Activated naive CD8-positive, alpha-beta T cell treated with anti-CD3 and anti-CD28 coated beads for 36 hours (primary cell): Measurements from ENCODE around the gene USP11. TPM values are rescaled to one million over a fixed set of nuclear protein-coding genes. Genes with fewer than 3 reads are reported as not detected.
"Not testable (repeated sequence)": the region's sequence is repeated elsewhere in the genome, so short reads cannot be mapped to it uniquely, and the experiment has no call there.

Experiments
- DNase-seq: peaks from one replicate; pipeline ENCODE4 v3.0.0; 2021
- H3K27ac Mint-ChIP-seq: one replicate; pipeline ENCODE4 v1.8.0; 2022; ENCODE audit warnings: mild to moderate bottlenecking, moderate library complexity, mixed read lengths
- H3K27me3 Mint-ChIP-seq: one replicate; pipeline ENCODE4 v1.8.0; 2022; ENCODE audit warnings: mild to moderate bottlenecking, mixed read lengths
- H3K36me3 Mint-ChIP-seq: one replicate; pipeline ENCODE4 v1.8.0; 2021; ENCODE audit warnings: mild to moderate bottlenecking, mixed read lengths
- H3K4me1 Mint-ChIP-seq: one replicate; pipeline ENCODE4 v1.8.0; 2021; ENCODE audit warnings: mixed read lengths
- H3K4me3 Mint-ChIP-seq: one replicate; pipeline ENCODE4 v1.8.0; 2022; ENCODE audit warnings: mild to moderate bottlenecking, moderate library complexity, mixed read lengths
- H3K9me3 Mint-ChIP-seq: one replicate; pipeline ENCODE4 v1.8.0; 2022; ENCODE audit warnings: mixed read lengths
- total RNA-seq, 2 experiments: library from RNA; stranded (reverse); gene quantifications; one replicate each; pipeline ENCODE4 v1.2.3, GENCODE V29; 2021

Gene USP11
- total RNA-seq, 2 experiments from 2014 or later, result 45.3 to 49.5 TPM

- DNase-seq, result no peak
- Mint-ChIP-seq H3K27ac (no peak overlapping the region), H3K9me3 (no peaks in the 10 kb centered on the region), H3K4me3 (no peak overlapping the region), H3K36me3 (no peaks in the 10 kb centered on the region), H3K4me1 (peaks cover 2% of the 10 kb centered on the region), H3K27me3 (no peaks in the 10 kb centered on the region)
These were observed 50.4 kb downstream of the USP11 start for GRCh38 chrX:47283015-47283771.

- not testable (repeated sequence) for H3K9me3 Mint-ChIP-seq, H3K27me3 Mint-ChIP-seq, H3K36me3 Mint-ChIP-seq, H3K27ac Mint-ChIP-seq, DNase-seq, H3K4me3 Mint-ChIP-seq, H3K4me1 Mint-ChIP-seq
These were observed 51.8 kb downstream of the USP11 start for GRCh38 chrX:47284616-47285015.

- Mint-ChIP-seq H3K4me1 (peaks cover 2% of the 10 kb centered on the region), H3K9me3 (no peaks in the 10 kb centered on the region), H3K27ac (peak overlapping the region; percentile 72), H3K4me3 (no peak overlapping the region), H3K36me3 (no peaks in the 10 kb centered on the region), H3K27me3 (no peaks in the 10 kb centered on the region)
- DNase-seq, result no peak
These were observed 53.1 kb downstream of the USP11 start for GRCh38 chrX:47285836-47286320.

- H3K27ac Mint-ChIP-seq, result no peak overlapping the region
These were observed 60.3 kb downstream of the USP11 start for GRCh38 chrX:47293106-47293505.

GRCh38 chrX:47296766-47297365, 64.1 kb downstream of the USP11 start:
- no peaks in the 10 kb centered on the region for H3K4me1 Mint-ChIP-seq
- DNase-seq, result no peak
- H3K9me3 Mint-ChIP-seq, result no peaks in the 10 kb centered on the region
- H3K36me3 Mint-ChIP-seq, result no peaks in the 10 kb centered on the region
- H3K27me3 Mint-ChIP-seq, result no peaks in the 10 kb centered on the region
- no peak overlapping the region for H3K4me3 Mint-ChIP-seq
- H3K27ac Mint-ChIP-seq, result no peak overlapping the region

More at GRCh38 chrX:47293106-47293505, 60.3 kb downstream of the USP11 start:
- no peaks in the 10 kb centered on the region for H3K36me3 Mint-ChIP-seq
- DNase-seq, result no peak
- no peaks in the 10 kb centered on the region for H3K27me3 Mint-ChIP-seq
- H3K4me1 Mint-ChIP-seq, result no peaks in the 10 kb centered on the region
- H3K9me3 Mint-ChIP-seq, result no peaks in the 10 kb centered on the region
- H3K4me3 Mint-ChIP-seq, result no peak overlapping the region

GRCh38 chrX:47297874-47298273, 65.1 kb downstream of the USP11 start:
- Mint-ChIP-seq H3K9me3 (no peaks in the 10 kb centered on the region), H3K36me3 (no peaks in the 10 kb centered on the region), H3K27ac (no peak overlapping the region), H3K4me1 (peaks cover 2% of the 10 kb centered on the region), H3K4me3 (no peak overlapping the region), H3K27me3 (no peaks in the 10 kb centered on the region)
- DNase-seq, result no peak

Other genes with a start within 250 kb of the USP11 start
- gene RGN, start 154.6 kb upstream of the USP11 start, total RNA-seq, result not detected
- gene NDUFB11, start 88.3 kb upstream of the USP11 start, total RNA-seq, result 10 to 100 TPM; 79.6 to 84.2 TPM
- 10 to 100 TPM; 67.2 to 69.0 TPM for gene RBM10, start 87.8 kb upstream of the USP11 start, total RNA-seq
- 100 to 1,000 TPM; 219 to 227 TPM for gene UBA1, start 39.2 kb upstream of the USP11 start, total RNA-seq
- gene CDK16, start 14.3 kb upstream of the USP11 start, total RNA-seq, result 10 to 100 TPM; 49.9 to 51.3 TPM
- gene ZNF157, start 137.6 kb downstream of the USP11 start, total RNA-seq, result 1 to 10 TPM in 1 of 2 experiments, under 1 TPM in 1; 0.78 to 1.2 TPM